Loucy (cell line): Measurements from ENCODE around the gene PPP1R15A.
"Not testable (repeated sequence)": the region's sequence is repeated elsewhere in the genome, so short reads cannot be mapped to it uniquely, and the experiment has no call there.

Source experiments
- H2AFZ ChIP-seq: fragments of 200-600 bp; sonication (generic); 2 replicates; pipeline ENCODE4 v1.6.0; 2016; ENCODE audit warnings: antibody characterized with exemption, mild to moderate bottlenecking, low read length, moderate library complexity
- H3F3A ChIP-seq: fragments of 200-600 bp; 2 replicates; pipeline ENCODE4 v1.6.0; 2016; ENCODE audit warnings: antibody characterized with exemption, low read depth, mild to moderate bottlenecking
- H3K27me3 ChIP-seq: fragments of 200-600 bp; sonication (generic); 2 replicates; pipeline ENCODE4 v1.6.1; 2014; ENCODE audit warnings: low read length, mild to moderate bottlenecking; ENCODE audit not compliant: insufficient read depth, poor library complexity, severe bottlenecking
- H3K36me3 ChIP-seq: fragments of 200-600 bp; sonication (generic); 2 replicates; pipeline ENCODE4 v1.6.1; 2016; ENCODE audit warnings: low read length; ENCODE audit not compliant: insufficient read depth
- H3K4me1 ChIP-seq: fragments of 200-600 bp; sonication (generic); 2 replicates; pipeline ENCODE4 v1.5.1; 2014; ENCODE audit warnings: low read length, mild to moderate bottlenecking; ENCODE audit not compliant: insufficient read depth, poor library complexity, severe bottlenecking
- H3K4me2 ChIP-seq: fragments of 200-600 bp; sonication (generic); 2 replicates; pipeline ENCODE4 v1.6.0; 2014; ENCODE audit warnings: antibody characterized with exemption, low read length, low read depth, mild to moderate bottlenecking; ENCODE audit not compliant: poor library complexity, severe bottlenecking
- H3K4me3 ChIP-seq: fragments of 200-600 bp; sonication (generic); 2 replicates; pipeline ENCODE4 v1.5.1; 2014; ENCODE audit warnings: low read length, mild to moderate bottlenecking, mixed read lengths; ENCODE audit not compliant: poor library complexity, severe bottlenecking
- H3K79me2 ChIP-seq: fragments of 200-600 bp; sonication (generic); 2 replicates; pipeline ENCODE4 v1.6.1; 2014; ENCODE audit warnings: low read length; ENCODE audit not compliant: insufficient read depth
- H3K9ac ChIP-seq: fragments of 200-600 bp; sonication (generic); 2 replicates; pipeline ENCODE4 v1.6.0; 2014; ENCODE audit warnings: mild to moderate bottlenecking, low read depth, low read length, moderate library complexity; ENCODE audit not compliant: poor library complexity, severe bottlenecking
- H3K9me2 ChIP-seq: fragments of 200-600 bp; sonication (generic); replicated peaks from 2 replicates; pipeline ENCODE4 v1.6.1; 2016; ENCODE audit warnings: low read depth, low read length, mixed read lengths
- H3K9me3 ChIP-seq: fragments of 200-600 bp; sonication (generic); 2 replicates; pipeline ENCODE4 v1.6.1; 2014; ENCODE audit warnings: mild to moderate bottlenecking, antibody characterized with exemption, low read length, low read depth; ENCODE audit not compliant: insufficient read depth
- H4K20me1 ChIP-seq: fragments of 200-600 bp; sonication (generic); 2 replicates; pipeline ENCODE4 v1.6.0; 2014; ENCODE audit warnings: antibody characterized with exemption, low read length, mild to moderate bottlenecking; ENCODE audit not compliant: insufficient read depth, poor library complexity, severe bottlenecking
- EZH2phosphoT487 ChIP-seq: fragments of 200-600 bp; IDR thresholded peaks from 2 replicates; pipeline ENCODE4 v1.6.1; 2018; ENCODE audit warnings: antibody characterized with exemption, mild to moderate bottlenecking, moderate library complexity, borderline replicate concordance
- TF ChIP-seq, protein P1 (sequence below): fragments of 200-600 bp; sonication (generic); conservative IDR thresholded peaks from 2 replicates; pipeline ENCODE4 v1.5.1; 2014; ENCODE audit warnings: mild to moderate bottlenecking, antibody characterized with exemption, low read length

PPP1R15A gene

DNA sequence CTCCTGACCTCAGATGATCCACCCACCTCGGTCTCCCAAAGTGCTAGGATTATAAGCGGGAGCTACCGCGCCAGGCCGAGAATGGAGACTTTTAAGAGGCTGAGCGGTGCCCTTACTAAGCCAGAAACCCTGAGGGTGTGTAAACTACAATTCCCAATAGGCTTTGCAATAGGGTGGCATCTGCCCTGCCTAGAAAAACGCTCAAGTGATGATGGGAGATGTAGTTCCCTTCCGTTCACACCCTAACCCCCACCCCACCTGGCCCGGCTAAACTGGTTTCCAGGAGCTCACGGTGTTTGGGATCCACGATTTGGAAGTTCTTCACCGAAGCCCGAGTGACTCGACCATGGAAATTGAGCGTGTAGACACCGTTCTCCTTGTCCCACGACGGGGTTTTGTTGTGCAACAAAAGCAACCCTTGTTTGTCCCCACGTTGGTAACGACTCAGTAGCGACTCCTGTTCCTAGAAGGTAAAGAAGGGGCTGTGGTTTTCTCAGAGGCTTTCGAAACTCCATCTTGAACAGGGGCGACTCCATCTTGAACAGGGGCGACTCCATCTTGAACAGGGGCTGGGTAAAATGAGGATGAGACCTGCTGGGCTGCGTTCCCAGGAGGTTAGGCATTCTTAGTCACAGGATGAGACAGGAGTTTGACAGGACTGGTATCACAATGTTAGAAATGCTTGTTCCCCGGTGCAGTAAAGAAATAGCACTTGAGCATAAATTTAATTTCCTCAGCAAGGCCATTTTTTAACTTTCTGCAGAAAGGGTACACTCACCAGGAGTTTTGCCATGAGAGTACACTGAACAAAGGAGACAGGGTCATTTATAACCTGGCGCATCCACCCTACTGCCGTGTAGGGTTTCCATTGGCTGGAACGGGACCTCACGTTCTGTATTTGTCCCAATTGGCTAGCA is 9.8 kb downstream of the PPP1R15A start:
- no peaks in the 10 kb centered on the region for H4K20me1 ChIP-seq
- no peaks in the 10 kb centered on the region for H3K9me2 ChIP-seq
- no peak overlapping the region for H3K4me3 ChIP-seq
- H3K4me1 ChIP-seq: no peaks in the 10 kb centered on the region
- no peaks in the 10 kb centered on the region for H3K36me3 ChIP-seq
- no peak overlapping the region for H2AFZ ChIP-seq
- no peaks in the 10 kb centered on the region for H3F3A ChIP-seq
- H3K9me3 ChIP-seq: no peaks in the 10 kb centered on the region
- H3K9ac ChIP-seq: no peak overlapping the region
- H3K27me3 ChIP-seq: no peaks in the 10 kb centered on the region
- no peaks in the 10 kb centered on the region for H3K79me2 ChIP-seq
- no peak overlapping the region for H3K4me2 ChIP-seq
- TF ChIP-seq EZH2phosphoT487: no peak
- TF ChIP-seq, protein P1, sequence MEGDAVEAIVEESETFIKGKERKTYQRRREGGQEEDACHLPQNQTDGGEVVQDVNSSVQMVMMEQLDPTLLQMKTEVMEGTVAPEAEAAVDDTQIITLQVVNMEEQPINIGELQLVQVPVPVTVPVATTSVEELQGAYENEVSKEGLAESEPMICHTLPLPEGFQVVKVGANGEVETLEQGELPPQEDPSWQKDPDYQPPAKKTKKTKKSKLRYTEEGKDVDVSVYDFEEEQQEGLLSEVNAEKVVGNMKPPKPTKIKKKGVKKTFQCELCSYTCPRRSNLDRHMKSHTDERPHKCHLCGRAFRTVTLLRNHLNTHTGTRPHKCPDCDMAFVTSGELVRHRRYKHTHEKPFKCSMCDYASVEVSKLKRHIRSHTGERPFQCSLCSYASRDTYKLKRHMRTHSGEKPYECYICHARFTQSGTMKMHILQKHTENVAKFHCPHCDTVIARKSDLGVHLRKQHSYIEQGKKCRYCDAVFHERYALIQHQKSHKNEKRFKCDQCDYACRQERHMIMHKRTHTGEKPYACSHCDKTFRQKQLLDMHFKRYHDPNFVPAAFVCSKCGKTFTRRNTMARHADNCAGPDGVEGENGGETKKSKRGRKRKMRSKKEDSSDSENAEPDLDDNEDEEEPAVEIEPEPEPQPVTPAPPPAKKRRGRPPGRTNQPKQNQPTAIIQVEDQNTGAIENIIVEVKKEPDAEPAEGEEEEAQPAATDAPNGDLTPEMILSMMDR: no peak

DNA sequence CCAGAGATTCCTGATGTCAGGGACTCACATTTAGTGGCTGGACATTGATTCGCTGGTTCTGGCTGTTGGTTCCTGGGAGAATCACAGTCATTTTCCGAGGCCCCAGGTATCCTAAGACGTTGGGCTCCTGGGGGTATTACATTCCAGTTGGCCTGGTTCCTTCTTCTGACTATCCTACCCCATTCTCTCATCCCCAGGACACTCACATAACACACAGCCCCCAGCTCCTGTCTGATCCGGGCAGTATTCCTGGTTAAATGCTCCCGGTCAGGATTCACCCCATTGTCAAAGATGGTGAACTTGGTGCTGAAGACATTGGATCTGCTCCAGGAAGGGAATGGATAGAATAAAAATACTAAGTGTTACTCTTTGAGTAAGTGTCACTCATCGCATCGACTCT is 11.5 kb downstream of the PPP1R15A start:
- H3K4me2 ChIP-seq: no peak overlapping the region
- H3K4me3 ChIP-seq: no peak overlapping the region
- H3F3A ChIP-seq: no peaks in the 10 kb centered on the region
- TF ChIP-seq, protein P1: no peak
- TF ChIP-seq EZH2phosphoT487: no peak
- H3K9me3 ChIP-seq: no peaks in the 10 kb centered on the region
- no peak overlapping the region for H3K9ac ChIP-seq
- no peaks in the 10 kb centered on the region for H4K20me1 ChIP-seq
- H3K9me2 ChIP-seq: no peaks in the 10 kb centered on the region
- no peak overlapping the region for H2AFZ ChIP-seq
- no peaks in the 10 kb centered on the region for H3K79me2 ChIP-seq
- no peaks in the 10 kb centered on the region for H3K27me3 ChIP-seq
- no peaks in the 10 kb centered on the region for H3K36me3 ChIP-seq
- no peaks in the 10 kb centered on the region for H3K4me1 ChIP-seq

DNA sequence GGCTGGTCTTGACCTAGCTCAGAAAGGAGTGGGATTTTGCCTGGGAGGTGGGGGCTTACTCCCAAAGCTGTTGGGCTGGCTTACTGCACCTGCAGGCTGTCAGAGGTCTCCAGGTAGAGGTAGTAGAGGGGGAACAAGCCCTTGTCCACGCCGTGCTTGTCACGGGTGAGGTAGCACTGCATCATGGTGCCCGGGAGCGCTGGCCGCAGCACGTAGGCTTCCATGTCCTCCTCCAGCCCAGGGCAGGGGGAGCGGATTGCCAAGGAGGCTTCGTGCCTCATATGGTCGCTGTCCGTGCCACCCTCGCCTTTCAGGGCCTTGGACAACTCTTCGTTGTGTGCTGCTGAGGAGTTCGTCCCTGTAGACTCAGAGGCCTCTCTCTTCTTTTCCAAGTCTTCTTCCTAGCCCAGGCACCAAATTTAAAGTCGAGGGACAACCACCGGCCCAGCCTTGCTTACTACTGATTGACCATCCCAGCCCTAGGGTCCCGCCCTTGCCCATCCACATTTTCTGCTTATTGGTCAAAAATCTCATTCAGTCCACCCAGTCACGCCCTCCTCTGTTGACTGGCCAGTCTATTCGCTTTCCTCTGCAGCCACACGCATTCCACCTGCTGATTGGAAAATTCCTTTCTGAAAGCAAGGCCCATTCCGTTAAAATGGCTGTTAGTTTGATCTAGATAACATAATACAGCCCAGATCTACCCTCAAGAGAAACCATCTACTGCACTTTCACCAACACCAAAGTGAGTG is 15.8 kb downstream of the PPP1R15A start:
- H3K36me3 ChIP-seq: no peaks in the 10 kb centered on the region
- no peak overlapping the region for H2AFZ ChIP-seq
- H3K79me2 ChIP-seq: no peaks in the 10 kb centered on the region
- no peaks in the 10 kb centered on the region for H3K9me2 ChIP-seq
- H3K9ac ChIP-seq: no peak overlapping the region
- H3K4me3 ChIP-seq: no peak overlapping the region
- TF ChIP-seq, protein P1: no peak
- no peak for TF ChIP-seq EZH2phosphoT487
- H3F3A ChIP-seq: no peaks in the 10 kb centered on the region
- no peaks in the 10 kb centered on the region for H3K9me3 ChIP-seq
- no peaks in the 10 kb centered on the region for H3K27me3 ChIP-seq
- no peaks in the 10 kb centered on the region for H3K4me1 ChIP-seq
- no peak overlapping the region for H3K4me2 ChIP-seq
- H4K20me1 ChIP-seq: no peaks in the 10 kb centered on the region

DNA sequence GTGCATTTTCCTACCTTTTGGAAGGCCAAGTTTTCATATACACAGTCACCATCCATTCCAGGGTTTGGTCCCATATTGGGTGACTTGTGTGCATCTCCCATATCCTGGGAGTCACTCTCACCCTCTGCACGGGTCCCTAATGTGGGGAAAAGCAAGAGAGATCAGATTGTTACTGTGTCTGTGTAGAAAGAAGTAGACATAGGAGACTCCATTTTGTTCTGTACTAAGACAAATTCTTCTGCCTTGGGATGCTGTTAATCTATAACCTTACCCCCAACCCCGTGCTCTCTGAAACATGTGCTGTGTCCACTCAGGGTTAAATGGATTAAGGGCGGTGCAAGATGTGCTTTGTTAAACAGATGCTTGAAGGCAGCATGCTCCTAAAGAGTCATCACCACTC is 17.3 kb downstream of the PPP1R15A start:
- H3K4me2 ChIP-seq, H4K20me1 ChIP-seq, H3K4me3 ChIP-seq, H3K36me3 ChIP-seq, H3K4me1 ChIP-seq, H2AFZ ChIP-seq, H3K9ac ChIP-seq, H3K79me2 ChIP-seq, H3K9me2 ChIP-seq, H3K9me3 ChIP-seq, H3K27me3 ChIP-seq, H3F3A ChIP-seq: not testable (repeated sequence)
